CD4-positive, CD25-positive, alpha-beta regulatory T cell (primary cell): ENCODE results near the gene SORCS2. TPM values are rescaled to one million over a fixed set of nuclear protein-coding genes. Genes with fewer than 3 reads are reported as not detected.

ENCODE experiments used
- ATAC-seq, 2 donors: fragments of 150-1000 bp; cut with Tn5 transposase; one replicate each; pipeline ENCODE4 v1.10.0; 2021; ENCODE audit warnings: low read depth in 2 of 2, moderate number of reproducible peaks in 2 of 2, moderate library complexity in 1 of 2
- DNase-seq, 3 donors: peaks; one replicate each; pipeline versions ENCODE4 v3.0.0 to v3.0.0-alpha.2; 2012 to 2022; ENCODE audit warnings: mixed read lengths in 1 of 3
- H3K27ac ChIP-seq: one replicate; pipeline ENCODE4 v1.7.0; 2013; ENCODE audit warnings: mild to moderate bottlenecking, low read length; ENCODE audit not compliant: insufficient read depth, poor library complexity, severe bottlenecking
- H3K27me3 ChIP-seq: one replicate; pipeline ENCODE4 v1.7.0; 2013; ENCODE audit warnings: low read length; ENCODE audit not compliant: control insufficient read depth, insufficient read depth
- H3K36me3 ChIP-seq: one replicate; pipeline ENCODE4 v1.7.0; 2013; ENCODE audit warnings: mild to moderate bottlenecking, low read length, moderate library complexity; ENCODE audit not compliant: control insufficient read depth, insufficient read depth
- H3K4me1 ChIP-seq: 2 replicates; pipeline ENCODE4 v1.7.0; 2013; ENCODE audit warnings: mild to moderate bottlenecking, low read length; ENCODE audit not compliant: insufficient read depth, control insufficient read depth, poor library complexity, severe bottlenecking
- H3K4me3 ChIP-seq: one replicate; pipeline ENCODE4 v1.7.0; 2013; ENCODE audit warnings: low read depth, mild to moderate bottlenecking, low read length, moderate library complexity
- H3K9me3 ChIP-seq, 2 experiments: 1 replicate in 1 of 2; 2 replicates in 1 of 2; pipeline ENCODE4 v1.7.0; 2013; ENCODE audit warnings: low read length in 2 of 2, mild to moderate bottlenecking in 1 of 2, moderate library complexity in 1 of 2; ENCODE audit not compliant: control insufficient read depth in 2 of 2
- H3K27ac Mint-ChIP-seq, 3 donors: one replicate each; pipeline ENCODE4 v1.8.0; 2020 to 2022; ENCODE audit warnings: mild to moderate bottlenecking in 3 of 3, mixed read lengths in 3 of 3, moderate library complexity in 2 of 3
- H3K27me3 Mint-ChIP-seq: one replicate; pipeline ENCODE4 v1.8.0; 2022; ENCODE audit warnings: mild to moderate bottlenecking, mixed read lengths
- H3K36me3 Mint-ChIP-seq: one replicate; pipeline ENCODE4 v1.8.0; 2020; ENCODE audit warnings: mixed read lengths
- H3K4me1 Mint-ChIP-seq, 4 donors: one replicate each; pipeline ENCODE4 v1.8.0; 2020 to 2022; ENCODE audit warnings: mixed read lengths in 4 of 4, mild to moderate bottlenecking in 1 of 4
- H3K4me3 Mint-ChIP-seq, 4 donors: one replicate each; pipeline ENCODE4 v1.8.0; 2020 to 2022; ENCODE audit warnings: mild to moderate bottlenecking in 4 of 4, mixed read lengths in 4 of 4, moderate library complexity in 3 of 4
- H3K9me3 Mint-ChIP-seq, 7 donors: one replicate each; pipeline ENCODE4 v1.8.0; 2020 to 2022; ENCODE audit warnings: mixed read lengths in 7 of 7, mild to moderate bottlenecking in 3 of 7, moderate library complexity in 2 of 7
- polyA plus RNA-seq, 4 donors: library from polyadenylated mRNA; unstranded; fragments of 300-500 nt; fragmentation: Illumina TruSeq; gene quantifications; one replicate each; pipeline ENCODE4 v1.2.3, GENCODE V29; 2021
- total RNA-seq: library from RNA; stranded (reverse); gene quantifications from one replicate; pipeline ENCODE4 v1.2.3, GENCODE V29; 2022

Gene SORCS2
- total and polyA plus RNA-seq, 5 donors from 2014 or later = not detected

- Histone ChIP-seq H3K27ac (no peak overlapping the region), H3K4me3 (no peak overlapping the region), H3K27me3 (no peaks in the 10 kb centered on the region), H3K36me3 (no peaks in the 10 kb centered on the region), H3K4me1 (no peaks in the 10 kb centered on the region), H3K9me3 (no peaks in the 10 kb centered on the region)
- no peak overlapping the region for H3K4me3 Mint-ChIP-seq
- ATAC-seq (no peak), DNase-seq (no peak)
- no peaks in the 10 kb centered on the region for H3K27me3 Mint-ChIP-seq
- no peaks in the 10 kb centered on the region for H3K4me1 Mint-ChIP-seq
- H3K27ac Mint-ChIP-seq = no peak overlapping the region
- peaks cover 0 to 3% (median 0%) of the 10 kb centered on the region in 7 donors for H3K9me3 Mint-ChIP-seq
- no peaks in the 10 kb centered on the region for H3K36me3 Mint-ChIP-seq
Measured at GRCh38 chr4:7741946-7742806, 549.8 kb downstream of the SORCS2 start.

GRCh38 chr4:7742807-7743280 lies 550.5 kb downstream of the SORCS2 start:
- DNase-seq = no peak
- Histone ChIP-seq H3K27me3 (no peaks in the 10 kb centered on the region), H3K4me3 (no peak overlapping the region), H3K4me1 (no peaks in the 10 kb centered on the region), H3K27ac (no peak overlapping the region), H3K9me3 (no peaks in the 10 kb centered on the region), H3K36me3 (no peaks in the 10 kb centered on the region)
- H3K4me1 Mint-ChIP-seq = no peaks in the 10 kb centered on the region
- H3K36me3 Mint-ChIP-seq = no peaks in the 10 kb centered on the region
- no peak overlapping the region for H3K27ac Mint-ChIP-seq
- H3K9me3 Mint-ChIP-seq = peaks cover 0 to 4% (median 0%) of the 10 kb centered on the region in 7 donors
- H3K4me3 Mint-ChIP-seq = no peak overlapping the region
- ATAC-seq = no peak
- peaks cover 4% of the 10 kb centered on the region for H3K27me3 Mint-ChIP-seq

- Mint-ChIP-seq H3K36me3 (no peaks in the 10 kb centered on the region), H3K4me1 (no peaks in the 10 kb centered on the region), H3K4me3 (no peak overlapping the region), H3K27ac (peak overlapping the region in 1 of 3 donors; percentile 78), H3K9me3 (peaks cover 0 to 4% (median 0%) of the 10 kb centered on the region in 7 donors), H3K27me3 (peaks cover 4% of the 10 kb centered on the region)
- Histone ChIP-seq H3K9me3 (no peaks in the 10 kb centered on the region), H3K27me3 (no peaks in the 10 kb centered on the region), H3K36me3 (no peaks in the 10 kb centered on the region), H3K4me3 (no peak overlapping the region), H3K27ac (no peak overlapping the region), H3K4me1 (no peaks in the 10 kb centered on the region)
- ATAC-seq (no peak), DNase-seq (no peak)
Measured at GRCh38 chr4:7744142-7744804, 551.9 kb downstream of the SORCS2 start.

- H3K27ac Mint-ChIP-seq = no peak overlapping the region
- Histone ChIP-seq H3K27me3 (no peaks in the 10 kb centered on the region), H3K4me1 (no peaks in the 10 kb centered on the region), H3K4me3 (no peak overlapping the region), H3K9me3 (no peaks in the 10 kb centered on the region), H3K27ac (no peak overlapping the region), H3K36me3 (no peaks in the 10 kb centered on the region)
- ATAC-seq (no peak), DNase-seq (no peak)
- no peak overlapping the region for H3K4me3 Mint-ChIP-seq
- H3K27me3 Mint-ChIP-seq = peaks cover 4% of the 10 kb centered on the region
- peaks cover 0 to 6% (median 2%) of the 10 kb centered on the region in 4 donors for H3K4me1 Mint-ChIP-seq
- H3K36me3 Mint-ChIP-seq = no peaks in the 10 kb centered on the region
- peaks cover 0 to 4% (median 0%) of the 10 kb centered on the region in 7 donors for H3K9me3 Mint-ChIP-seq
Measured at GRCh38 chr4:7745301-7745885, 553.1 kb downstream of the SORCS2 start.

GRCh38 chr4:7746351-7747061 lies 554.2 kb downstream of the SORCS2 start:
- no peak overlapping the region for H3K27ac ChIP-seq
- no peaks in the 10 kb centered on the region for H3K27me3 ChIP-seq
- H3K4me3 ChIP-seq = no peak overlapping the region
- no peaks in the 10 kb centered on the region for H3K36me3 ChIP-seq
- peaks cover 0 to 6% (median 2%) of the 10 kb centered on the region in 4 donors for H3K4me1 Mint-ChIP-seq
- no peak overlapping the region for H3K4me3 Mint-ChIP-seq
- H3K9me3 ChIP-seq = no peaks in the 10 kb centered on the region
- no peak overlapping the region for H3K27ac Mint-ChIP-seq
- H3K9me3 Mint-ChIP-seq = peaks cover 0 to 4% (median 0%) of the 10 kb centered on the region in 7 donors
- H3K4me1 ChIP-seq = no peaks in the 10 kb centered on the region
- DNase-seq = no peak
- ATAC-seq = no peak
- H3K36me3 Mint-ChIP-seq = no peaks in the 10 kb centered on the region
- peaks cover 4% of the 10 kb centered on the region for H3K27me3 Mint-ChIP-seq

GRCh38 chr4:7747062-7747385 lies 554.7 kb downstream of the SORCS2 start:
- DNase-seq = no peak

GRCh38 chr4:7747566-7747965 lies 555.2 kb downstream of the SORCS2 start:
- no peak overlapping the region for H3K4me3 Mint-ChIP-seq
- H3K36me3 Mint-ChIP-seq = no peaks in the 10 kb centered on the region
- H3K36me3 ChIP-seq = no peaks in the 10 kb centered on the region
- H3K27me3 Mint-ChIP-seq = peaks cover 4% of the 10 kb centered on the region
- ATAC-seq (no peak), DNase-seq (no peak)
- no peak overlapping the region for H3K4me3 ChIP-seq
- H3K27ac Mint-ChIP-seq = peak overlapping the region in 2 of 3 donors; percentile 10 to 69
- no peaks in the 10 kb centered on the region for H3K9me3 ChIP-seq
- H3K27ac ChIP-seq = no peak overlapping the region
- no peaks in the 10 kb centered on the region for H3K27me3 ChIP-seq
- H3K9me3 Mint-ChIP-seq = peaks cover 0 to 4% (median 0%) of the 10 kb centered on the region in 7 donors
- no peaks in the 10 kb centered on the region for H3K4me1 ChIP-seq
- H3K4me1 Mint-ChIP-seq = peaks cover 0 to 6% (median 2%) of the 10 kb centered on the region in 4 donors

More at GRCh38 chr4:7747062-7747385, 554.7 kb downstream of the SORCS2 start:
- H3K4me1 ChIP-seq = no peaks in the 10 kb centered on the region
- H3K27ac ChIP-seq = no peak overlapping the region
- H3K27ac Mint-ChIP-seq = no peak overlapping the region
- no peaks in the 10 kb centered on the region for H3K27me3 ChIP-seq
- H3K4me3 ChIP-seq = no peak overlapping the region
- H3K9me3 Mint-ChIP-seq = peaks cover 0 to 4% (median 0%) of the 10 kb centered on the region in 7 donors
- peaks cover 0 to 6% (median 2%) of the 10 kb centered on the region in 4 donors for H3K4me1 Mint-ChIP-seq
- no peaks in the 10 kb centered on the region for H3K9me3 ChIP-seq
- no peaks in the 10 kb centered on the region for H3K36me3 Mint-ChIP-seq
- no peaks in the 10 kb centered on the region for H3K36me3 ChIP-seq
- H3K27me3 Mint-ChIP-seq = peaks cover 4% of the 10 kb centered on the region
- ATAC-seq = no peak
- H3K4me3 Mint-ChIP-seq = no peak overlapping the region
